TTC549 (cell line): Measurements from ENCODE around the gene LPAR3.
A peak's percentile ranks its signal among the peaks of the same experiment; 100 is the strongest.

Experiments used
- FAIRE-seq: peaks from 2 replicates; lab custom pipeline; 2012; peaks lifted over from hg19 to GRCh38; lab: Jason Lieb, UNC

LPAR3 gene

GRCh38 chr1:84773933-84774497 lies 119.0 kb downstream of the LPAR3 start:
- FAIRE-seq, result no peak

GRCh38 chr1:84773195-84773594 lies 119.8 kb downstream of the LPAR3 start:
- no peak for FAIRE-seq

GRCh38 chr1:84772428-84772943 lies 120.5 kb downstream of the LPAR3 start:
- FAIRE-seq, result peak; percentile 78

GRCh38 chr1:84771895-84772294 lies 121.1 kb downstream of the LPAR3 start:
- no peak for FAIRE-seq

- no peak for FAIRE-seq
Measured at GRCh38 chr1:84770481-84770880, 122.5 kb downstream of the LPAR3 start.

- no peak for FAIRE-seq
Measured at GRCh38 chr1:84769636-84770035, 123.4 kb downstream of the LPAR3 start.

- FAIRE-seq, result no peak
Measured at GRCh38 chr1:84768634-84769033, 124.4 kb downstream of the LPAR3 start.

GRCh38 chr1:84763912-84764680 lies 128.9 kb downstream of the LPAR3 start:
- FAIRE-seq, result no peak

- no peak for FAIRE-seq
Measured at GRCh38 chr1:84762664-84763063, 130.3 kb downstream of the LPAR3 start.
